22Rv1 (cell line): ENCODE data around the gene SDK1.

Experiments used
- ZFX ChIP-seq: fragments of 450-650 bp; IDR thresholded peaks from 2 replicates; pipeline ENCODE4 v1.6.1; 2017; ENCODE audit warnings: antibody characterized with exemption, borderline replicate concordance
- TF ChIP-seq, protein P1 (sequence below): fragments of 450-650 bp; IDR thresholded peaks from 2 replicates; pipeline ENCODE4 v1.5.1; 2017; ENCODE audit warnings: mild to moderate bottlenecking

DNA sequence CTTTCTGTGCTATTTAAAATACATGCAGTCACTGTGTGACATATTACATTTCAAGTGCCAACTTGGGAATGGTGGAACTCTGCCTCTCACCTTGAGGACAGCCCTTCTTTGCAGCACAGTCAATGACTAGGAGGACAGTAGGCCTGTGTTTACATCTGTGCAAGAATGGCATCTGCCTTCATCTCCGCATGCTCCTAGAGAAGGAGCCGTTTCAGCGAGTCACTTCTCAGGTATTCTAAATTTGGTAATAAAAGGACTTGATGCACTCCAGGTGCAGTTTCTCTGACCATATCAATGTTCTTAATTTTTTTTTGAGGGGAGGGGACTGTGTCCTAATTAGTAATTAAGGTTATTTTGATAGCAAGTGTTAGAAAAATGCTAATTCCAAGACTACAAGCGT lies 128.9 kb downstream of the SDK1 start:
- TF ChIP-seq, protein P1, sequence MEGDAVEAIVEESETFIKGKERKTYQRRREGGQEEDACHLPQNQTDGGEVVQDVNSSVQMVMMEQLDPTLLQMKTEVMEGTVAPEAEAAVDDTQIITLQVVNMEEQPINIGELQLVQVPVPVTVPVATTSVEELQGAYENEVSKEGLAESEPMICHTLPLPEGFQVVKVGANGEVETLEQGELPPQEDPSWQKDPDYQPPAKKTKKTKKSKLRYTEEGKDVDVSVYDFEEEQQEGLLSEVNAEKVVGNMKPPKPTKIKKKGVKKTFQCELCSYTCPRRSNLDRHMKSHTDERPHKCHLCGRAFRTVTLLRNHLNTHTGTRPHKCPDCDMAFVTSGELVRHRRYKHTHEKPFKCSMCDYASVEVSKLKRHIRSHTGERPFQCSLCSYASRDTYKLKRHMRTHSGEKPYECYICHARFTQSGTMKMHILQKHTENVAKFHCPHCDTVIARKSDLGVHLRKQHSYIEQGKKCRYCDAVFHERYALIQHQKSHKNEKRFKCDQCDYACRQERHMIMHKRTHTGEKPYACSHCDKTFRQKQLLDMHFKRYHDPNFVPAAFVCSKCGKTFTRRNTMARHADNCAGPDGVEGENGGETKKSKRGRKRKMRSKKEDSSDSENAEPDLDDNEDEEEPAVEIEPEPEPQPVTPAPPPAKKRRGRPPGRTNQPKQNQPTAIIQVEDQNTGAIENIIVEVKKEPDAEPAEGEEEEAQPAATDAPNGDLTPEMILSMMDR = no peak
- TF ChIP-seq ZFX = no peak
